ENCODE data around the gene NLGN2.

NLGN2 gene

GRCh38 chr17:7438656-7439460, 31.2 kb downstream of the NLGN2 start:
- no peak for DNase-seq

DNA sequence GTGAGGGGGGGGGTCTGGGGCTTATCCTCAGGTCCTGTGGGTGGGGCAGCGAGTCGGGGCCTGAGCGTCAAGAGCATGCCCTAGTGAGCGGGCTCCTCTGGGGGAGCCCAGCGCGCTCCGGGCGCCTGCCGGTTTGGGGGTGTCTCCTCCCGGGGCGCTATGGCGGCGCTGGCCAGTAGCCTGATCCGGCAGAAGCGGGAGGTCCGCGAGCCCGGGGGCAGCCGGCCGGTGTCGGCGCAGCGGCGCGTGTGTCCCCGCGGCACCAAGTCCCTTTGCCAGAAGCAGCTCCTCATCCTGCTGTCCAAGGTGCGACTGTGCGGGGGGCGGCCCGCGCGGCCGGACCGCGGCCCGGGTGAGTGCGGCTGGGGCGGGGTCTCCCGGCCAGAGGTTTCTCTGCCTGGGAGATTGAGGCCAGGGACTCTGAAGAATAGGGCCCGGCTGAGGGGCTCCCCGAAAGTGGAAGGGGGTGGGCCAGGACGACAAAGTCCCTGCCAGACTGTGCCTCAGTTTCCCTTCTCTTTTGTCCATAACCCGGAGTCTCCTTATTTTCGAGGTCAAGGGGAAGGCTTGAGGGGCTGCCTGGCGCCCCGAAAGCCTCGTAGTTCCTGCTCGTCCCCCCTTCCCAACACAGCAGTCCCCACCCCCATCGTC, 31.9 kb downstream of the NLGN2 start, which contains the start of gene FGF11:
TSS of gene FGF11 (plus strand) at position 51 of the 651 bp plus-strand sequence. CDS start at position 160, 109 bp downstream.
- no peak for DNase-seq

- peak; percentile 43 for DNase-seq
These were observed 32.6 kb downstream of the NLGN2 start for GRCh38 chr17:7440113-7440833.

DNA sequence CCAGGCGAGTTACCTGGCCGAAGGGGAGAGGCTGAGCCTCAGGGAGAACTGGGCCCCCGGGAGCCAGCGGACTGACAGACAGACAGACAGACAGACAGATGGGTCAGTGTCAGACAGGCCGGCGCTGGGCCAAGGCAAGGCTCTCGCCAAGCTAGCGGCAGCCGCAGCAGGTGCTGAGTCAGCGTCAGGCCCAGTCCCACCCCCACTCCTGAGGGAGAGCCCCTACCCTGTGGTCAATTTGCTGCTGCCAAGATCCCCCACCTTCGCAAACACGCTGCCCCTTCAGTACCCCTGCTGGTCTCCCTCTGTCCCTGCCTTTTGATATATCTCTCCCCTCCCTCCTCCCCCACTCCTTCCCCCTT, 33.2 kb downstream of the NLGN2 start:
- peak; percentile 13 for DNase-seq

DNA sequence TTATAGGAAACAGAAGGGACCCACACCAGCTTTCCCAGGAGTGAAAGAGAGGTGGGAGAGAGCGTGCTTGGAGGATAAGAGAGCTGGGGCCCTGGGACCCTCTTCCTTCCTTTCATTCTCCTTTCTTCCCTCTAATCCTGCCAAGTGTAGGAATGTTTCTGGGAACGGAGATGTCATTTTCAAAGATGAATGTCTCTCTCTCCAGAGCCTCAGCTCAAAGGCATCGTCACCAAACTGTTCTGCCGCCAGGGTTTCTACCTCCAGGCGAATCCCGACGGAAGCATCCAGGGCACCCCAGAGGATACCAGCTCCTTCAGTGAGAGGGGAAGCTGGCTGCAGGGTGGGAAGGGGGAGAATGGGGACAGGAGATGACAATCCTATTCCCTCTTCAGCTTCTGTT, 33.6 kb downstream of the NLGN2 start:
- DNase-seq = no peak

DNA sequence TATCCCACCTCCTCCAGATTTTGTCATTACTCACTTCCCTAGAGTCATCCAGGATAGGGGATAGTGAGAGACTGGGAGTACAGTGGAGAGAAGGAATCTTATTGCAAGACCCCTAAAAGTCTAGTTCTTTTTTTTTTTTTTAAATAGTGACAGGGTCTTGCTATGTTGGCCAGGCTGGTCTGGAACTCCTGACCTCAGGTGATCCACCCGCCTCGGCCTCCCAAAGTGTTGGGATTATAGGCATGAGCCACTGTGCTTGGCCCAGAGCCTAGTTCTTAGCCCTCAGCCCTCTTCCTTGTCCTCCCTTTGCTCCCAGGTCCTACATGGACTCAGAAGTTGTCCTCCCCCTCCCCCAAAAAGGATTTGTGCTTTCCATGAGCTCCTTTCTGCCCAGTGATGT, 34.5 kb downstream of the NLGN2 start:
- DNase-seq = no peak

DNA sequence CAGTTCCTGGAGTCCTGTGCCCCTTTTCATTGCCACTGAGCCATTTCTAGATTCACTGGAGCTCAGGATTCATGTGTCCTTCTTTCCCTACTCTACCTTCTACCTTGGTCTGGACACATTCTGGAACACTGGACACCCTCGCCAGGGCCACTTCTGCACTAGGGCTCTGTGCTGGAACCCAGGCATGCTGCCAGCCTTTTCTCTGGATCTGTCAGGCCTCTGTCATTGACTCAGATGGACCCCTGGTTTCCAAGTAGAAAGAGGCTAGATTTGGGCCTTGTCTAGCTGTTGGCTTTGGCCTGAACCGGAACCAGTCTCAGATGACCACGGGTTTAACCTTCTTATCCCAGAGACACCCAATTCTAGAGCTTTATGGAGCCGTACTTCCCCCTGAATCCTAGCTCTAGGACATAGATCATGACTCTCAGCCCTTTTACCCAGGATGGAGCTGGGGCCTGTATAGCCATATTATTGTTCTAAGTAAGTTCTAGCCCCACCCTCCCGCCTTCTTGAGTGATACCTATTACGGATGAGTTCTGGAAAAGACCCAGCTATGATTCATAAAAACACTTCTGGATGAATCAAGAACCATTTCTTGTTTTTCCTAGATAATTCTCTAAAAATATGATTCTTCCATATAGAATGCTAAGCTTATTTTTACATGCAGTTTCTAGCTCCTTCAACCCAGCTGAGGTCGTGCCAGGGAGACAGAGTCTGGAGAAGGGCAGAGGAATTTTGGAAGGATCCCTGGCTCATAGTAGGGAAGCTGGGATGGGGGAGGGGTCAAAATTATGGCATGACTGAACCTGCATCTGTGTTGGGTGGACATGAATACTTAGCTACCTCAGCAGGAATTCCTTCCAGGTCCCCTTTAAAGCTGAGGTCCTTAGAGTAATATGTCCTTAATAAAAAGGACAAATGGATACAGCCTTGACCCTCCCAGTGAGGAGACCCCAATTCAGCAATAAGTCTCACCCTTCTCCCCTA, 36.1 kb downstream of the NLGN2 start:
- no peak for DNase-seq

GRCh38 chr17:7444682-7445618, 37.3 kb downstream of the NLGN2 start, which contains the start of gene CHRNB1:
Gene CHRNB1 (plus strand): TSS chr17:7445061. CDS start chr17:7445128, 67 bp downstream.
- no peak for DNase-seq

DNA sequence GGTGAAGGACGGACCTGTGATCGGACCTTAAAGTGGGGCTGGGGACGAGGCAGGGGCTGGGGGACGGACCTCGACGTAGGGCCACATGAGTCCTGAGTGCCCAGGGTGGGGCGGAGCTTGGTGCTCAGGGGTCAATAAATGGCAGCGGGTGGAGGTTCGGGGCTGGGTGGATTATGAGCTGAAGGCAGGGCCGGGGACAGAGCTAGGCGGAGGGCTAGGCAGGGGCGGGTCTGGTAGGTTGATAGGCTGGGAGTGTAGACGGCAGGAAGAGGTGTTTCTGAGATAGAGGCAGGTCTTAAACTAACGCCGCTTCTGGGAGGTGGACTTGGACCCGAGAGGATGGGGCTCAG, 37.9 kb downstream of the NLGN2 start:
- DNase-seq = peak; percentile 17

DNA sequence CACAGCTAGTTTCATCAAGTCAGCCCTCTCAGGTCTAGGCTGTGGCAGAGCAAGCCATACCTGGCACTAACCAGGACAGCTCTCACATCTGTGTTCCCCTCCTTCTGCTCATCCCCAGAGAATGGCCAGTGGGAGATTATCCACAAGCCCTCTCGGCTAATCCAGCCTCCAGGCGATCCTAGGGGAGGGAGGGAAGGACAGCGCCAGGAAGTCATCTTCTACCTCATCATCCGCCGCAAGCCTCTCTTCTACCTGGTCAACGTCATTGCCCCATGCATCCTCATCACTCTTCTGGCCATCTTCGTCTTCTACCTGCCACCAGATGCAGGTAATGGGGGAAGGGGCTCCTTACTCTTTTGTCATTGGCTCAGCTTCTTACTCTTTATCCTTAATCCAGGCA, 40.8 kb downstream of the NLGN2 start:
- DNase-seq = no peak

- DNase-seq = no peak
These were observed 52.4 kb downstream of the NLGN2 start for GRCh38 chr17:7459961-7460545.

DNA sequence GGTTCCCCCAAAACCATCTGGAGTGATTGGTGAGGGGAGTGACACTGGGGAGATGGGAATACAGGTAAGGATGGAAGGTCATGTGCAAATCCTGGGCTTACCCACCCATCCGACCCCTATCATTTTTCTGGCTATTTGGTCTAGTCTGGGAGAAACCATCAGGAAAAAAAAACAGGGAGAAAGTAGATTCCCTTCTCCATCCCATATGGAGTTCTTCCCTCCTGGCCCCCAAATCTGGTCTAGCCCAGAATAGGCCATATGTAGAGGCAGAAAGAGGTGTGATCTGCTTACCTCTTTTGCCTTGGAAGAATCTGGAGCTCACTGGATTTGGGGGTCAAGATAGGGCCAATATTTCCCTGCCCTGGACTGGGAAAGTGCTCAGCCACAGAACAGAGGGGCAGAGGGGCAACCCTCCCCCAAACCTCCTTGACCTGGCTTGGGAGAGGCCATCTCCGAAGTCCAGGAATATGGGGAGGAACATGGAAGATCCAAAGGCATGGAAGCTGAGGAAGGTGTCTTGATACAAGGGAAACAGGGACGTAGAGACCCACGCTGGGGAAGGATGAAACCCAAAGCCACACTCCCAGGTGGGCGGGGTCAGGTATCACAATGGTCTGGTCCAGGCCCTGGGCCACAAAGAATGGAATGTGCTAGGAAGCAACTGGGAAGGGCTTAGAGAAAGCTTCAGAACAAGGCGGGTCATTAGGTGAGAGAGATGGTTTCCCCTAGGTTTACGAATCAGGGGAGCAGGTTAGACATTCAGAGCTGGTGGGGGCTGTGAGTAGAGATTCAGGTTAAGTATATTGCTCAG, 53.4 kb downstream of the NLGN2 start:
- DNase-seq = no peak

GRCh38 chr17:7462474-7463371, 55.1 kb downstream of the NLGN2 start:
- no peak for DNase-seq

GRCh38 chr17:7463372-7463846, 55.8 kb downstream of the NLGN2 start:
- DNase-seq = no peak

DNA sequence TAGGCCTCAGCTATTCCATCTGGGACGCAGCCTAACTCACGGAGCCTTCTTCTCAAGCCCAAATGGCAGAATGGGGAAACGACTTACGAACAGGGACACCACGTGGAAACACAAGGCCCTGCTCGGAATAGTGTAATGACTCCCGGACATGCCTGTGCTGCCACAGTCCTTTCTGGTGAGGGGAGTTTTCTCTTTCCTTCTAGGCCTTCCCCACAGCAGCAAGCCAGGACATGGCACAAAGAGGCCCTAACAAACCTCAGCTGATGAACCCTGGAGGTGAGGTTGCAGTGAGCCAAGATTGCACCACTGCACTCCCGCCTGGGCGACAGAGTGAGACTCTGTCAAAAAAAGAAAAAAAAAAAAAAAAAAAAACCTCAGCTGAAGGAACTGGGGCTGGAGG, 56.4 kb downstream of the NLGN2 start:
- DNase-seq = no peak

DNA sequence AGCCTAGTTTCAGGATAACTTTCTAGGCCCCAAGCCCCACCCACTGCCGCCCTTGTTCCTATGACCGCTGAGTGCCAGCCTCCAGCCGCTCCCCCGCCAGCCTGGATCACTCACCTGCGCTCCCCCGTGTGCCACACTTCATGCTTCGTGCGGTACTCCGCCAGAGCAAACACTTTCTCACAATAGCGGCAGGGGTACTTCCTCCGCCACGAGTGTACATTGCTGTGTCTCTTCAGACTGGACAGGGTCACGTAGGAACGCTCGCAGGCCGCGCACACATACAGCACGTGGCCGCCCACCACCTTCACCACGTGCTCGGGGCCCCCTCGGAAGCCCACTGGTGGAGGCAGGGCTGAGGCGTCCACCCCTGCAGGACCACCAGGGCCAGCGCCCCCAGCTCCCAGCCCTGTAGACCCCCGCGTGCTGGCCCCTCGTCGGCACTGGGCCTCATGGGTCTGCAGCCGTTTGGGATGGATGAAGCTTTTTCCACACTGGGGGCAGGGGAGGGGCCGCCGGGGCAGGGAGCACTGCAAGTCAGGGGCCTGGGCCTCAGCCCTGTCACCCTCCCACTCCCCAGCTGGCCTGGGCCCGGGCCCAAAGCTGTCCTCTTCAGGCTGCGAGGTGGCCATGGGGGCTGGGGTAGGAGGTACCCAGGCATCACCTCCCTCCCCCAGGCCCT, 58.1 kb downstream of the NLGN2 start:
- no peak for DNase-seq

DNA sequence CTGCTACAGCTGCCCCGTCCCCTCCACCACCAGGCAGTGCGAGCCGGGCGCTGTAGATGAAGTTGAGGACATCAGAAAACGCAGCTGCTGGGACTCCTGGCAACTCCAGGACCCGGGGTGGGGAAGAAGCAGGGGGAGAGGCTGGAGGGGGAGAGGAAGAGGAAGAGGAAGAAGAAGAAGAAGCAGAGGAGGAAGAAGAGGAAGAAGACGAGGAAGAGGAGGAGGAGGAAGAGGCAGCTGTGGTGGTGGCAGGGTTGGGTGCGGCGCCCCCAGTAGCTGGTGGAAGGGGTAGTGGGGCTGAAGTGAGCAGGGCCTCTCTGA, 58.6 kb downstream of the NLGN2 start:
- DNase-seq = no peak

GRCh38 chr17:7466639-7467341, 59.1 kb downstream of the NLGN2 start:
- DNase-seq = no peak

Measured in activated CD4-positive, alpha-beta T cell treated with anti-CD3 and anti-CD28 coated beads, Interleukin-10, Interleukin-2, amounts not matched to agents 100 ng/mL and 50 ng/mL, durations not matched to agents 16 hours and 8 hours (primary cell).